Spinal cord (tissue), 10 donors: ENCODE measurements around the gene RPN2. TPM values are rescaled to one million over a fixed set of nuclear protein-coding genes. Genes with fewer than 3 reads are reported as not detected.

Experiments
- DNase-seq, 6 donors: peaks; one replicate each; pipeline versions ENCODE4 v3.0.0 to v3.0.0-alpha.2; 2013 to 2015; ENCODE audit warnings: low spot score in 6 of 6, low read depth in 4 of 6
- H3K27ac ChIP-seq: one replicate; pipeline ENCODE4 v1.5.1; 2013; ENCODE audit warnings: low read depth, low read length, control low read depth
- H3K27me3 ChIP-seq: one replicate; pipeline ENCODE4 v1.6.1; 2013; ENCODE audit warnings: low read length; ENCODE audit not compliant: control insufficient read depth, insufficient read depth
- H3K36me3 ChIP-seq: one replicate; pipeline ENCODE4 v1.6.1; 2013; ENCODE audit warnings: low read length; ENCODE audit not compliant: control insufficient read depth, insufficient read depth
- H3K4me1 ChIP-seq: one replicate; pipeline ENCODE4 v1.6.1; 2013; ENCODE audit warnings: low read length; ENCODE audit not compliant: control insufficient read depth, insufficient read depth
- H3K4me3 ChIP-seq: one replicate; pipeline ENCODE4 v1.5.1; 2013; ENCODE audit warnings: low read depth, low read length, control low read depth
- H3K9me3 ChIP-seq: one replicate; pipeline ENCODE4 v1.6.1; 2013; ENCODE audit warnings: low read length; ENCODE audit not compliant: control insufficient read depth, insufficient read depth
- WGBS: methylation state at CpG from one replicate; pipeline ENCODE4 v1.1.5; 2013; ENCODE audit warnings: missing lambda C conversion rate; ENCODE audit not compliant: insufficient coverage; 5-methylcytosine and 5-hydroxymethylcytosine counted together
- polyA plus RNA-seq, 2 donors: library from polyadenylated mRNA; unstranded; fragments of 120-200 nt; gene quantifications; one replicate each; pipeline ENCODE4 v1.2.1, GENCODE V29; 2013; ENCODE audit not compliant: insufficient read length in 2 of 2
- total RNA-seq, 2 donors: library from RNA; depleted of rRNA in 1 of 2; stranded (reverse); fragments of 120-200 nt in 1 of 2; fragments of >200 nt in 1 of 2; gene quantifications; one replicate each; pipeline versions ENCODE4 v1.2.3 to v1.2.4, GENCODE V29; 2013 to 2014
- donor health status: healthy.

RPN2 gene
- total and polyA plus RNA-seq, 4 donors = 135 to 233 (median 174) TPM

GRCh38 chr20:37223053-37223452 is 43.9 kb downstream of the RPN2 start:
- Histone ChIP-seq H3K4me3 (no peak overlapping the region), H3K9me3 (no peaks in the 10 kb centered on the region), H3K36me3 (peaks cover 32% of the 10 kb centered on the region), H3K27me3 (no peaks in the 10 kb centered on the region), H3K27ac (no peak overlapping the region), H3K4me1 (peaks cover 3% of the 10 kb centered on the region)
- peak in 1 of 6 donors; percentile 34 for DNase-seq

- H3K27me3 ChIP-seq = no peaks in the 10 kb centered on the region
- no peak overlapping the region for H3K27ac ChIP-seq
- no peaks in the 10 kb centered on the region for H3K9me3 ChIP-seq
- WGBS = 100% methylated on average over 2 of the region's 5 CpGs
- H3K36me3 ChIP-seq = peaks cover 41% of the 10 kb centered on the region
- peaks cover 6% of the 10 kb centered on the region for H3K4me1 ChIP-seq
- H3K4me3 ChIP-seq = no peak overlapping the region
- no peak for DNase-seq
Measured at GRCh38 chr20:37225146-37225545, 46.0 kb downstream of the RPN2 start.

DNA sequence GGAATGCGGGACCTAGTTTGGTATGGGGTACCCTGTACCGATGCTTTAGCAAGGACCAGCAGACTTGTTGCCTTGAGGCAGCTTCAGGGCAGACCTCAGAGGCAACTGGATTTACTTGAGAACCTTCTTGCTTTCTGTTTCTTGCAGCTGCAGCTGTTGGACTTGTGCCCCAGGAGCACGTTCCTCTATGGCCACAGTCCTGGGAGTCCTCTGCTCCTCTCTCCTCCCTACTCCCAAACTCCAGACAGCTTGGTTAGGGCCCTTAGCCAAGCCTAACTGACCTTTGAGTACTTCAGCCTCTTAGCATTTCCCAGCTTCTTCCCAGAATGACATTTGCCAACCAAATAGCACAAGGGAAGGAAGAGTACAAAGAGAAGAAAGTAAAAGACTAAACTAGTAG is 47.8 kb downstream of the RPN2 start:
- Histone ChIP-seq H3K36me3 (peaks cover 53% of the 10 kb centered on the region), H3K9me3 (no peaks in the 10 kb centered on the region), H3K4me1 (peaks cover 16% of the 10 kb centered on the region), H3K4me3 (no peak overlapping the region), H3K27me3 (no peaks in the 10 kb centered on the region), H3K27ac (no peak overlapping the region)
- WGBS = 69% methylated on average over 3 of the region's 3 CpGs
- DNase-seq = peak in 1 of 6 donors; percentile 49

DNA sequence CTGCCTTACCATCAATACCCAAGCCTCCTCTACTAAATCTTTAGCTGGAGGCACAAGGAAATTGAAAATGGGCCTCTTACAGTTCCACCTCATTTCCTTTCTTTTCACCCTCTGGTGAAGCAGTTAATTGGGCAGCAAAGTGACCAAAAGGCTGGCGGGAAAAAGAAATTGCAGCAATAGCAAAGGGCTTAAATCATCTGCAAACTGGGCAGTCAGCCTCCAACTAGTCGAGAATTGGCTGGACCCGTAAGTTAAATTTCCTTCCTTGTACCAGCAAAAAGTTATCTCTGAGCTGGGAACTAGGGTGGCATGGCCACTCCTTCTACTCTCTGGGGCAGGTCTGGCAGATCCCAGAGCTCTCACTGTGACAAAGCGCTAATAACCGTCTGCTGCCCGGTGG is 49.0 kb downstream of the RPN2 start:
- Histone ChIP-seq H3K9me3 (no peaks in the 10 kb centered on the region), H3K4me1 (peaks cover 21% of the 10 kb centered on the region), H3K4me3 (no peak overlapping the region), H3K27ac (no peak overlapping the region), H3K27me3 (no peaks in the 10 kb centered on the region), H3K36me3 (peaks cover 57% of the 10 kb centered on the region)
- peak in 2 of 6 donors; percentile 23 to 51 for DNase-seq
- WGBS = 73% methylated on average over 5 of the region's 6 CpGs

GRCh38 chr20:37228656-37229055 is 49.5 kb downstream of the RPN2 start:
- Histone ChIP-seq H3K9me3 (no peaks in the 10 kb centered on the region), H3K4me3 (no peak overlapping the region), H3K4me1 (peaks cover 21% of the 10 kb centered on the region), H3K27me3 (no peaks in the 10 kb centered on the region), H3K27ac (no peak overlapping the region), H3K36me3 (peaks cover 60% of the 10 kb centered on the region)
- no peak for DNase-seq
- WGBS = 100% methylated on average over 1 of the region's 5 CpGs

DNA sequence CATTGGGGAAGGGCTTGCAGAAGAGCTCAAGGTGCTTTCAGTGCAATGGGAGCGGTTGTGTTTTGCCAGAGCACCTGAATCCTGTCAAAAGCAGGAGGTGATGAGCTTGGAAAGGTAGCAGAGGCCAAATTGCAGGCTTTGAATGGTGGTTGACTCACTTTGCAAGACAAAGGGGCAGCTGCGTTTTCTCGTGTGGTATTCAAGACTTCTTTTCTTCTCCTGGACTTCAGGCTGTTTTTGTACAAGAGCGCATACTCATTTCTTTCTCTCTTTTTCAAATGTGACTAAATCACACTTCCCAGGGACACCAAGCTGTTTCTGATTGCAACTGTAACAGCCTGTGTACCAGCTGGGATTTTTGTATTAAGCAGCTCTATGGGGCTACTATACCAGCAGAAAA is 50.2 kb downstream of the RPN2 start:
- H3K36me3 ChIP-seq = peaks cover 60% of the 10 kb centered on the region
- H3K9me3 ChIP-seq = no peaks in the 10 kb centered on the region
- no peak overlapping the region for H3K4me3 ChIP-seq
- no peak overlapping the region for H3K27ac ChIP-seq
- 42% methylated on average over 4 of the region's 4 CpGs for WGBS
- peak in 2 of 6 donors; percentile 79 to 80 for DNase-seq
- no peaks in the 10 kb centered on the region for H3K27me3 ChIP-seq
- H3K4me1 ChIP-seq = peaks cover 21% of the 10 kb centered on the region

DNA sequence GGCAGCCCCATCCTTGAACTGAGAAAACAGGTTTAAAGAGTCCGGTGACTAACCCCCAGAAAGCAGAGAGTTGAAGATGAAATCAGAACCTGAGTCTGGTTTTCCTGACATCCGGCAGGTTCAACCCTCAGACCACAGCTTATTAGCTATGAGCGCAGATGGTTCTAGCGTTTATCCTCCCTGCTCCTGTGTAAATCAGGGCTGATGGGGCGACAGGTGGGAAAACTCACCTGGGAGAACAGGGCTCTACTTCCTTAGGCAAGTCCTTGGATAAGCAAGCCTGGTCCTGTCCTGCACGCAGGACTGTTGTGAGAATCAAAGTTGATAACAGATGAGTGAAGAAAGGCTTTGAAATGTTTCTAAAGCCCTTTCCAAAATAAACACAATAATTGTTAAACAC is 51.1 kb downstream of the RPN2 start:
- DNase-seq = no peak
- no peak overlapping the region for H3K27ac ChIP-seq

GRCh38 chr20:37231947-37232630 is 53.0 kb downstream of the RPN2 start:
- peak overlapping the region; percentile 72 for H3K27ac ChIP-seq
- no peaks in the 10 kb centered on the region for H3K9me3 ChIP-seq
- DNase-seq = peak in 3 of 6 donors; percentile 50 to 85 (median 83)
- peaks cover 18% of the 10 kb centered on the region for H3K4me1 ChIP-seq
- H3K4me3 ChIP-seq = no peak overlapping the region
- 28% methylated on average over 13 of the region's 13 CpGs for WGBS
- H3K27me3 ChIP-seq = no peaks in the 10 kb centered on the region
- H3K36me3 ChIP-seq = peaks cover 63% of the 10 kb centered on the region

More for the DNA sequence above, 51.1 kb downstream of the RPN2 start:
- Histone ChIP-seq H3K4me1 (peaks cover 21% of the 10 kb centered on the region), H3K36me3 (peaks cover 61% of the 10 kb centered on the region), H3K9me3 (no peaks in the 10 kb centered on the region), H3K27me3 (no peaks in the 10 kb centered on the region), H3K4me3 (no peak overlapping the region)
- 91% methylated on average over 5 of the region's 6 CpGs for WGBS

GRCh38 chr20:37233548-37234253 is 54.6 kb downstream of the RPN2 start:
- DNase-seq = peak in 1 of 6 donors; percentile 50
- 51% methylated on average over 6 of the region's 10 CpGs for WGBS
- Histone ChIP-seq H3K36me3 (peaks cover 67% of the 10 kb centered on the region), H3K4me1 (peaks cover 16% of the 10 kb centered on the region), H3K27ac (no peak overlapping the region), H3K9me3 (no peaks in the 10 kb centered on the region), H3K27me3 (no peaks in the 10 kb centered on the region), H3K4me3 (no peak overlapping the region)

DNA sequence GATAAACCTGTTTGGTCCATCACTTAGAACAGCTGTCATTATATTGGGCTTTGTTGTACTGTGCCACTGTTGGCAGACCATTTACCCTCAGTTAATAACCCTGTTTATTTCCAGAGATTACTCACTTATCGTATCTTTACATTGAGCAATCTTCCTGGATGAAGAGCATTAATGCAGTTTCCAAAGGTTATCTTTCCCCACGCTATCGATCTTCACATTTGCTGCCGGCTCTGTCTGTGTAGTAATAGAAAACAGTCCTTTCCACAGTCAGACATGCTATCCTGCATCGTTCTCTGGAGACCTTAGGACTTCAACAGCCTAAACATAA is 55.1 kb downstream of the RPN2 start:
- H3K4me1 ChIP-seq = peaks cover 15% of the 10 kb centered on the region

More for the DNA sequence above, 55.1 kb downstream of the RPN2 start:
- peak in 1 of 6 donors; percentile 43 for DNase-seq
- H3K4me3 ChIP-seq = no peak overlapping the region
- H3K27ac ChIP-seq = no peak overlapping the region
- no peaks in the 10 kb centered on the region for H3K27me3 ChIP-seq
- WGBS = 100% methylated on average over 2 of the region's 5 CpGs
- H3K36me3 ChIP-seq = peaks cover 63% of the 10 kb centered on the region
- no peaks in the 10 kb centered on the region for H3K9me3 ChIP-seq
